Omental fat pad (tissue), 4 donors: Measurements from ENCODE around the gene ELFN2. TPM values are rescaled to one million over a fixed set of nuclear protein-coding genes. Genes with fewer than 3 reads are reported as not detected.

Source experiments
- ATAC-seq: fragments of 150-250 bp; one replicate; pipeline ENCODE4 v1.9.1; 2016; ENCODE audit warnings: mild to moderate bottlenecking, moderate library complexity; ENCODE audit not compliant: low FRiP score
- DNase-seq: peaks from one replicate; pipeline ENCODE4 v3.0.0-alpha.2; 2019; ENCODE audit warnings: low spot score
- total RNA-seq, 4 donors: library from RNA; depleted of rRNA; stranded (reverse); fragments of >200 nt; gene quantifications; one replicate each; pipeline ENCODE4 v1.1.0, GENCODE V29; 2016
- TF ChIP-seq, protein P1 (sequence below), 3 donors: fragments of 450-650 bp; IDR thresholded peaks; one replicate each; pipeline ENCODE4 v1.5.1; 2016 to 2017; ENCODE audit warnings: antibody characterized with exemption in 3 of 3, mild to moderate bottlenecking in 3 of 3, moderate library complexity in 2 of 3

Gene ELFN2
- total RNA-seq, 4 donors from 2014 or later, result 0.32 TPM; not detected in 3

DNA sequence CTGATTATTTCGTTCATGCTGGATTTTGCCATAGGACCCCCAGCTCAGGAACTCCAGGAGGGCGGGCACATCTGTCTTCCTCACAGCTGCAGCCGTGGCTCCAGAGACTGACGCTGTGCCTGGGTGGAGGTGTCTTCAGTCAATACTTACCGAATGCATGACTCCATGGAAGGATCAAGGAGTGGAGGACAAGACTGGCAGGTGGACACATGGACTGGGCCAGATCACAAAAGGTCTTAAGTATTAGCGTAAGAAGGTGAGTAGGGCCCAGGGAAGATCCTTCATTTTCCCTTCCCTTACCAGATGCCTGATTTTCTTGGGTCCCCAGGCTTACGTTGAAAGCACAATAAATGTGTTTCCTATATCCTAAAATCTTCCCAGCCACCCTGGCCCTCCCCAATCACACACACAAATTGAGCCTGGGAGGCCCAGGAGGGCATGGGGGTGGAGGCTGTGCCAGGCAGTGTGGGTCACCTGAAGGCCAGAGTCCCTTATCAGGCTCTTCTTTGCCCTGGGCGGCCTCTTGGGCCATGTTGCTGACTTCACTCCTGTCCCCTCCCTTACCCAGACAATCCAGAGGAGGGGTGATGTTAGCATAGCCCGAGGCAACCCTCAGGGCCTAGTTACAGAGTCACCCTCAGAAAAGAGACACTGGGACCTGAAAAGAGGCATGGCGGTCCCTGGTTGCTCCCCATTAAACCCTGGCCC, 88.6 kb downstream of the ELFN2 start:
- ATAC-seq, result no peak
- TF ChIP-seq, protein P1, sequence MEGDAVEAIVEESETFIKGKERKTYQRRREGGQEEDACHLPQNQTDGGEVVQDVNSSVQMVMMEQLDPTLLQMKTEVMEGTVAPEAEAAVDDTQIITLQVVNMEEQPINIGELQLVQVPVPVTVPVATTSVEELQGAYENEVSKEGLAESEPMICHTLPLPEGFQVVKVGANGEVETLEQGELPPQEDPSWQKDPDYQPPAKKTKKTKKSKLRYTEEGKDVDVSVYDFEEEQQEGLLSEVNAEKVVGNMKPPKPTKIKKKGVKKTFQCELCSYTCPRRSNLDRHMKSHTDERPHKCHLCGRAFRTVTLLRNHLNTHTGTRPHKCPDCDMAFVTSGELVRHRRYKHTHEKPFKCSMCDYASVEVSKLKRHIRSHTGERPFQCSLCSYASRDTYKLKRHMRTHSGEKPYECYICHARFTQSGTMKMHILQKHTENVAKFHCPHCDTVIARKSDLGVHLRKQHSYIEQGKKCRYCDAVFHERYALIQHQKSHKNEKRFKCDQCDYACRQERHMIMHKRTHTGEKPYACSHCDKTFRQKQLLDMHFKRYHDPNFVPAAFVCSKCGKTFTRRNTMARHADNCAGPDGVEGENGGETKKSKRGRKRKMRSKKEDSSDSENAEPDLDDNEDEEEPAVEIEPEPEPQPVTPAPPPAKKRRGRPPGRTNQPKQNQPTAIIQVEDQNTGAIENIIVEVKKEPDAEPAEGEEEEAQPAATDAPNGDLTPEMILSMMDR (IDR thresholded peaks at IDR 0.05), result no peak
- no peak for DNase-seq

DNA sequence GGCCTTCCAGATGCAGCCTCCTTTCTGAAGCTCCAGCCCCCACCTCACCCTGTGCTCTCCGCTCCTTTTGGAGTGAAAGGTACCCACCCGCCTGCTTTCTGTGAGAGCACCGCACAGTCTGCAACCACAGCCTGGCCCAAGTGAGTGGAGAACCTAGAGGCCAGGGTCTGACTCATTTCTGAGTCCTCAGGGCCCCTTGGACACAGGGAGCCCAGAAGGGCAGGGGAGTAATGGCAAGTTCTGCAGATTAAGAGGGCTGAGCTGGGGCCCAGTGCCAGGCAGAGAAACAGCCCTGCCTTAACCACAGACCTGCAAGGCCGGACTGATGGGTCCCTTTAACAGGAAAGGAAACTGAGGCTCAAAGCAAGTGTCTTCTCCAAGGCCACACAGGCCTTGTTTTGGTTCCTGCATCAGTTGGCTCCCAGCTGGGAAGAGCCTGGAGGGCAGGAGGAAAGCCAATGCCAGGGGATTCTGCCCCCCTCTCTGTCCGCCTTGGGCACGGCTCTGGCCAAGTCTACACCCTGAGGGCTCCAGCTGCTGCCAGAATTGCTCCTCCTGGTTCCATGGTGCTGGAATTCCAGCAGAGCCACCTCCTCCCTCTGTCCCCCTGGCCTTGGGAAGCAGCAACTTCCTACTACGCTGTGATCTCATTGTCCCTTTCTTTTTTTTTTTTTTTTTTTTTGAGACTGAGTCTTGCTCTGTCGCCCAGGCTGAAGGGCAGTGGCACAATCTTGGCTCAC, 89.9 kb downstream of the ELFN2 start:
- TF ChIP-seq, protein P1 (IDR thresholded peaks at IDR 0.05), result no peak
- DNase-seq (no peak), ATAC-seq (no peak)

DNA sequence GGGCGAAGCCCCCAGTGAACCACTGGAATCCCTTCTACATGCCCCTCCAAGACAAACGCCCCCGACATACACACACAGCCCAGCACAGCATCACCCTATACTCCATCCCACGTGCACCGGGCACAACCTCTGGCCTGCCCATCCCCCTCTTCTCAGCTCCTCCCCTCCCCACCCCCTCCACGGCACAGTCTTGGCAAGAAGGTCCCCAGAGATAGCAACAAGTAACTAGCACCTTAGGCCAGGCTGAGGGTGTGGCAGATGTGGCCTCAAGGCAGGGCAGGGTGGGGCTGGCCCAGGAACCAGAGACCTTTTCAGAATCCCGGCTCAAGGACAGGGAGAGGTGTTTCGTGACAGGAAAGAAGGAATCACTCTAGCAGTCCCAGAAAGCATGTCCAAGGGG, 90.7 kb downstream of the ELFN2 start:
- TF ChIP-seq, protein P1 (IDR thresholded peaks at IDR 0.05), result no peak
- ATAC-seq (no peak), DNase-seq (no peak)

DNA sequence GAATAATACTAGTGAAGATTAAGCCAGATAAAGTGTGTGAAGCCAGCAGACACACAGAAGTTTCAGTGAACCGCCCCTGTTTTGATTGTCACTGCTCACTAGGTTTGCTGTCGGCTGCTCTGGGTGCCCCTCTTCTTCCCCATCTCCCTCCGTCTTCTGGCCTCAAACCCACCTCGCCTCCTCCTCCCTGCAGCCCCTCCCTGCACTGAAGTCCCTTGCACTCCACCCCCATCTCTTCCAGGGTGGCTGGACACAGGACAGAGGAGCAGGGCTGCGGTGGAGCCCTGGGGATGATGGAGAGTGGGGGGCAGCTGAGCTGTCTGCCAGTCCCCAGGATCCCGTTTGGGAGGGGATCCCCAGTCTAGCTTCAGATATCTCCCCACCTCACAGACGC, 91.5 kb downstream of the ELFN2 start:
- TF ChIP-seq, protein P1 (IDR thresholded peaks at IDR 0.05), result no peak
- no peak for ATAC-seq
- DNase-seq, result no peak

DNA sequence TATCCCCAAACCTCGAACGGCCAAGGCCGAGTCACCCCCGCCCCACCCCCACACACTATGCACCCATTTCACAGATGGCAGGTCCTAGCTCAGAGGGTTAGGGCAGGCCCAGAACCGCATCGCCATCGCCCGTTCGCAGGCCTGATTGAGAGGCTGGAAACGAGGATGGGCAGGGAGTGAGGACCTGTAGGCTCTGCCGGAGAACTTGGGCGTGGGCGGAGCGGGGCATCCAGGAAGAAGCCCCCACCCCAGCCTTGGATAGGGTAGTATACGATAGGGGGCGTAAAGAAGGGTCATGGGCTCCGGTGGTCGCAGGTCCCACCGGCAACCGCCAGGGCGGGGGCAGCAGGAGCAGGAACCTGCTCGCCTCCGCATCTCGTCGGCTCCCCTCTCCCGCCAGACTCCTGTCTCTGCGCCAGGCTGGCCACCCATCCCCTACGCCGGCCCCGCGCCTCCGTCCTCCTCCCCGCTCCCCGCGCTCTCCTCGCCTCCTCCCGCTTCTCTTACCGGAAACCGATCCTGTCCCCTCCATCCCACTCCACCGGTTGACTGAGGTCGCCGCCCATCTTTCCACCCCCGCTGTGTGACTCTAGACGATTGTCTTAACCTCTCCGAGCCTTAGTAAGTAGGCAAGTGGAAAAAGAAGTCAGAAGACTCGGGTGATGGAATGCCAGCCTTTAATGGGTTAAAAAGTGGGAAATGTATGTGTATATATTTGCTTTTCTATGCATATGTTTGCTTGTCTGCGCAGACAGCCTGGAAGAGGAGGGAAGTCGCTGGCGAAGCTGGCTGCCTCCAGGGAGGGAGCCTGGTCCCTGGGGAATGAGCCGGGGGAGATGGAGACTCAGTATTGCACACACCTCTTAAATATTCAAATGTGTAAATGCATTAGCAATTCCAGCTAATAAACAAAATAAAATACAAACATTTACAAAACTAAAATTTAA, 92.1 kb downstream of the ELFN2 start:
- TF ChIP-seq, protein P1 (IDR thresholded peaks at IDR 0.05), result no peak
- ATAC-seq (no peak), DNase-seq (no peak)

DNA sequence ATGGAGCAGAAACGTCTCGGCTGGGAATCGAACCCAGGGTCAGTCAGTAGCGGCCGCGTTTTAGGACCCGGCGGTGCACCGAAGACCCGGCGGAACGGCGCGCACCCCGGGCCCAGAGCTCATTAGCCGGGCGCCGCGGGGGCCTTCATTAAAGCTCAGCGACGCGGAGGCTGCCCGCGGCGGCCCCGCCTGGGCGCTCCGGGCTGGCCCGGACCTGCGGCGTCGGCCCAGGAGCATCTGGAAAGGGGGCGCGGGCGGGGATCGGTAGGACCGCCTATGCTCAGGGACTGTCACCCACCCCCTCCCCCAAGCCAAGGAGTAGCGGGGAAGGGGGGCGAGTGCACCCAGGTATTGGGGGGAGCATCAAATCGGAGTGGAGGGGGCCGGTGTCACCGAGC, 92.8 kb downstream of the ELFN2 start:
- TF ChIP-seq, protein P1 (IDR thresholded peaks at IDR 0.05), result no peak
- DNase-seq (no peak), ATAC-seq (no peak)
